ENCODE data around the gene ZNF503.

Gene ZNF503

GRCh38 chr10:75424571-75424970, 23.0 kb upstream of the ZNF503 start:
- no peak overlapping the region for H3K4me3 ChIP-seq (ENCODE audit: low read depth, low read length)
- no peak for TF ChIP-seq POLR2A (IDR thresholded peaks at IDR 0.05; ENCODE audit: extremely low read depth, insufficient read length)
- TF ChIP-seq CTCF (IDR thresholded peaks at IDR 0.05; ENCODE audit: low read depth, low read length) = no peak
- TF ChIP-seq MYC (IDR thresholded peaks at IDR 0.05; ENCODE audit: low read depth, low read length) = no peak
- DNase-seq (ENCODE audit: low read depth) = no peak

- no peak for TF ChIP-seq MAX (IDR thresholded peaks at IDR 0.05; ENCODE audit: low read depth, low read length)
- TF ChIP-seq MYC (IDR thresholded peaks at IDR 0.05; ENCODE audit: low read depth, low read length) = no peak
- no peak for TF ChIP-seq CTCF (IDR thresholded peaks at IDR 0.05; ENCODE audit: low read depth, low read length)
- no peak for TF ChIP-seq POLR2A (IDR thresholded peaks at IDR 0.05; ENCODE audit: extremely low read depth, insufficient read length)
- no peak for DNase-seq (ENCODE audit: low read depth)
- H3K4me3 ChIP-seq (ENCODE audit: low read depth, low read length) = no peak overlapping the region
Observed at GRCh38 chr10:75422913-75423312, 21.3 kb upstream of the ZNF503 start.

GRCh38 chr10:75418712-75419111, 17.1 kb upstream of the ZNF503 start:
- DNase-seq (ENCODE audit: low read depth) = no peak
- no peak overlapping the region for H3K4me3 ChIP-seq (ENCODE audit: low read depth, low read length)
- TF ChIP-seq MYC (IDR thresholded peaks at IDR 0.05; ENCODE audit: low read depth, low read length) (no peak), POLR2A (IDR thresholded peaks at IDR 0.05; ENCODE audit: extremely low read depth, insufficient read length) (no peak), CTCF (IDR thresholded peaks at IDR 0.05; ENCODE audit: low read depth, low read length) (no peak), MAX (IDR thresholded peaks at IDR 0.05; ENCODE audit: low read depth, low read length) (no peak)

- no peak for DNase-seq (ENCODE audit: low read depth)
- no peak overlapping the region for H3K4me3 ChIP-seq (ENCODE audit: low read depth, low read length)
- TF ChIP-seq POLR2A (IDR thresholded peaks at IDR 0.05; ENCODE audit: extremely low read depth, insufficient read length) (no peak), CTCF (IDR thresholded peaks at IDR 0.05; ENCODE audit: low read depth, low read length) (no peak), MAX (IDR thresholded peaks at IDR 0.05; ENCODE audit: low read depth, low read length) (no peak), MYC (IDR thresholded peaks at IDR 0.05; ENCODE audit: low read depth, low read length) (no peak)
Observed at GRCh38 chr10:75418293-75418692, 16.7 kb upstream of the ZNF503 start.

GRCh38 chr10:75417522-75417927, 16.0 kb upstream of the ZNF503 start:
- H3K4me3 ChIP-seq (ENCODE audit: low read depth, low read length) = no peak overlapping the region
- TF ChIP-seq MYC (IDR thresholded peaks at IDR 0.05; ENCODE audit: low read depth, low read length) (no peak), MAX (IDR thresholded peaks at IDR 0.05; ENCODE audit: low read depth, low read length) (no peak), POLR2A (IDR thresholded peaks at IDR 0.05; ENCODE audit: extremely low read depth, insufficient read length) (no peak), CTCF (IDR thresholded peaks at IDR 0.05; ENCODE audit: low read depth, low read length) (no peak)
- no peak for DNase-seq (ENCODE audit: low read depth)

GRCh38 chr10:75414527-75414926, 13.0 kb upstream of the ZNF503 start:
- no peak overlapping the region for H3K4me3 ChIP-seq (ENCODE audit: low read depth, low read length)
- DNase-seq (ENCODE audit: low read depth) = no peak

More at GRCh38 chr10:75414527-75414926, 13.0 kb upstream of the ZNF503 start:
- no peak for TF ChIP-seq MYC (IDR thresholded peaks at IDR 0.05; ENCODE audit: low read depth, low read length)
- TF ChIP-seq CTCF (IDR thresholded peaks at IDR 0.05; ENCODE audit: low read depth, low read length) = no peak
- TF ChIP-seq POLR2A (IDR thresholded peaks at IDR 0.05; ENCODE audit: extremely low read depth, insufficient read length) = no peak
- TF ChIP-seq MAX (IDR thresholded peaks at IDR 0.05; ENCODE audit: low read depth, low read length) = no peak

All from NB4 (cell line).